NOMO-1 treated with DMSO at 0.1 percent for 48 hours (cell line): ENCODE results near the gene TMEM214.
A peak's percentile ranks its signal among the peaks of the same experiment; 100 is the strongest.
"Not testable (repeated sequence)": the region's sequence is repeated elsewhere in the genome, so short reads cannot be mapped to it uniquely, and the experiment has no call there.

Experiments used
- DNase-seq: peaks from one replicate; lab custom pipeline; 2025; ENCODE audit not compliant: unreplicated experiment; lab: John Stamatoyannopoulos, UW

Gene TMEM214

GRCh38 chr2:27067385-27067784 lies 34.6 kb downstream of the TMEM214 start:
- DNase-seq = no peak

DNA sequence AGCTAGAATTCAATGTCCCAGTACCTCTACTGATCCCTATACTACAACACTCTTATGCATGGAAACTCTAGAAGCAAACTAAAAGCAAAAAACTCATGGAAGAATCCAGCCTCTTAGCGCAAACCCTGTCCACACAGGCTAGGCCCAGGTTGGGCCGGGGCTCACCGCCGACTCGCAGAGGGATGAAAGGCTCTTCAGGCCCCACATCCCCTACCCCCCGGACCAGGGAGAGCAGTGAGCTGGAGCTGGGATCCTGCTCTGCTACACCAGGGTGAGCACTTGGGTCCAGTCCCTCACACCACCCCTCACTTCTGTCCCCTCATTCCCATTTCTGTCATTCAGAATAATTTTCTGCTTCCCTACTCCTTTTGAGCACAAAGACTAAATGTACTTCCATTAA lies 36.7 kb downstream of the TMEM214 start:
- no peak for DNase-seq

- DNase-seq = no peak
Measured at GRCh38 chr2:27069961-27070618, 37.3 kb downstream of the TMEM214 start.

DNA sequence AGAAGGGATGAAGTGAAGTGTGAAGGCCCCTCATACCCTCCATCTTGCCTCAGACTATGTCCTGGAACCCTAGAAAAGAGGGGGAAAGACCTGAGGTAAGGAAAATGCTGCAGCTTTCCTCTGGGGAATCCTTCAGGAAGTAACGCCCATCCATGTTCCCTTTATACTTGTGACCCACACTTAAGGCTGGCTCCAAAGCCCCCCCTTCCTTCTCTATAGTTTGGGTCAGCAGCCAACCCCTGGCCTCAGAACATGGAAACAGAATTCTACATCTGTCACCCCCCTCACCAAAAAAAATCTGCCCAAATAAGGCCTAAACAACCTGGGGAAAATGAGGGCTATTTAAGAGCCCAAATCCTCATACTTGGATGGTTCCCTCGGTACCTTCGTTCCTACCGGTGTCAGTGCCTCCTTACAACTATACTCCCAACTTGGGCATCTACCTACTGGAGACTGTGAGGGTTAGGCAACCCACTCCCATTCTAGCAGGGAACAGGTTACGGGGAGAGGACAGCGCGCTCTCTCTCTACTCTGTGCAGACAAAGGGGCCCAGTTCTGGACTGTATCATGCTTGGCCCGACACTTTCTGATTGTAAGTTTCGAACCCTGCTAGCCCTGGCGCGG lies 38.0 kb downstream of the TMEM214 start:
- no peak for DNase-seq

DNA sequence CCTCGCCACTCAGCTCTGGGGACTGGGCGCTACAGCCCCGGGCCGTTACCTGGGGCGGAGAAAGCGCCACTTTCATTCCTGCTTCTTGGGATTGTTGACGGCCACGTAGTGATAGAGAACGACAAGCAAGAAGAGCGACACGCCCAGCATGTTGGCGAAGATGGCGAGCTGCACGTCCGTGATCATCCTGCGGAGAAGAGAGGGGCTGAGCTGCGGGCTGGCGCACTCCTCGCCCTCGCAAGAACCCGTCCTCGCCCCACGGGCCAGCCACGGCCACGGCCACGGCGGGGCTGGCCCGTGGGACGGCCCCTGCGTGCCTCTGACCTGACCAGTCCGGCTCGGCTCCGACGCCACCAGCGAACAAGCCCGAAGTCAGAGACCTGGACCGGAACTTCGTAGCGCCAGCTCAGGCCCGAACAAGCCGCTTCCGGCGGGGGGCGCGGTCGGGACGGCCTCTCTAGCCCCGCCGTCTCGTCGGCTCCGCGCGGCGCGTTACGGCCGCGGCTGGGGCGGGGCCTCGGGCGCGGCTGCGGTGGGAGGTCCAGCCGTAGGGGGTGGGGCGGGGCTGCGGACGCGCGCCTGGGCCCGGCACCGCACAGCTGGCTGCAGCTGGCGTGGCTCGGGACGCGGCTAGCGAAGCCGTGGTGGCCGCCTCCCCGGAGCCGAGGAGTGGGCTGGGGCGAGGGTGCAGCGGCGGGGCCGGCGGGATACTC lies 38.7 kb downstream of the TMEM214 start, which contains the start of gene OST4:
OST4 (minus strand) TSS at position 378 of the 713 bp plus-strand sequence.
- peak; percentile 86 for DNase-seq

DNA sequence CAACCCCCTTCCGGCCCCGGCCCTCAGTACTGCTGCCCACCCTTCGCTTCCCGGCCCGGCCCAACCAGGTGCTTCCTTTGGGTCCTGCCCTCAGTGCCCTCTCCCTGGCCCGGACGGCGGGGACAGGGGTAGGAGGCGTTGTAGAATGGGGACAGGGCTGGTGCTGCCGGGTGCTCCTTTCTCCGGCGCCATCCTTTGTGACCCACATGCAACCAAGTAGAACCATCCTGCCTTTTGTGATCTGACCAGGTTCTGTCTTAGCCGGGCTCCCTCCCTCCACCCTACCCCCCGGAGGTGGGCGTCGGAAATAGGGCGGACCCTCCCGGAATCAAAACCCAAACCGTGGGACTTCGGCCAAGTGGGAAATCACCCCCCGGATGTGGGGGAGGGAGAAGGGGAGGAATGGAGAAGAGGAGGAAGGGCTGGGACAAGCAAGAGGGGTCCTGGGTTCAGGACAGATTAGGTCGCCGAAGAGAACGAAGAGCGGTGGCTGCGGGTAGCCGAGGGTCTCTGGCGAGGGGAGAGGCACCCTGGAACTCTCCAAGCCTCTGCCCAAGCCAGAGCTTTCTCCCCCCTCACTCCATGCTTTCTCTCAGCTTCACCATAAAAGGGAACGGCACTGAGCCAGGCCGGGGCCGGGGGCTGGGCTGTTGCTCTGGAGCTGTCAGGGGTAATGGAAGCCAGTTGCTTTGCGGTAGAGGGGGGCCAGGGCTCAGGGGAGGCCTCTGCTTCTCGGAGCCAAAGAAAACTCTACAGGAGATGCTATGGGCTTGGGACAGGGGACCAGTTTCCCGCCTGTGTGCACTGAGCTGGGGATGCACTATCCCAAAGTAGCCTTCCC lies 39.4 kb downstream of the TMEM214 start:
- no peak for DNase-seq

DNA sequence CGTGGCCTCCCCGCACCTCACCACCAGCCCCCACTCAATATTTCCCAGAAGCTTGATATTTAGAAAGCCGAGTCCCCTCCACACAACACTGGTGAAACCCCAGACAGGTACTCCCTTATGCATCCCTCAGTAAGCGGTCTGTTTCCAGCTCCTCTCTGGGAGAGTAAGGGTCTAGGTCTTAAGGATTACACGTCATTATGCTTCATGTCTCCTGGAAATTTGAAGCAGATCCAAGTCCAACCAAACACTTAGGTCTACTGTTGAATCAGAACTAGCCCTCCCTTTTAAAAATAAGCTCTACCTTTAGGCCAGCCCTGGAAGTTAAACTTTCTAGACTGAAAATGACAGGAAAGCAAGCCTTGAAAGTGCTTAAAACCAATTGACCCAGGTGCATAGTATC lies 40.2 kb downstream of the TMEM214 start:
- DNase-seq = no peak

DNA sequence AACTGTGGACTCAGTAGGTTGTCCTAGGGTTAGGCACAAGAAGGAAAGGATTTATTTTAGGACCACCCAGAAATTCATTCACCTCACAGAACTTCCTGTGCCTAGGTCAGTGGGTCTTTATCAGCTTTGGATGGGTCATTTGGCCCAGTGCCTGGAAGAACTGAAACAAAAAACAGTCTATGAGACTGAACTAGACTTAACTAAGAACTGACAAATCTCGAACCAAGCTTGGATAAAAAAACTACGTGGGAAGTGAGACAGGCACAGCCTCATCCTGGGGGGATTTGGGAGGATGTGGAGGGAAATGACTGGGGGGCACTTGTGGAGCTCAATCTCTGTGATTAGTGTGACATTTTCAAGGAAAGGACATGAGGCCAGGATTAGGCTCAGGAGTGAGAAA lies 41.0 kb downstream of the TMEM214 start:
- no peak for DNase-seq

DNA sequence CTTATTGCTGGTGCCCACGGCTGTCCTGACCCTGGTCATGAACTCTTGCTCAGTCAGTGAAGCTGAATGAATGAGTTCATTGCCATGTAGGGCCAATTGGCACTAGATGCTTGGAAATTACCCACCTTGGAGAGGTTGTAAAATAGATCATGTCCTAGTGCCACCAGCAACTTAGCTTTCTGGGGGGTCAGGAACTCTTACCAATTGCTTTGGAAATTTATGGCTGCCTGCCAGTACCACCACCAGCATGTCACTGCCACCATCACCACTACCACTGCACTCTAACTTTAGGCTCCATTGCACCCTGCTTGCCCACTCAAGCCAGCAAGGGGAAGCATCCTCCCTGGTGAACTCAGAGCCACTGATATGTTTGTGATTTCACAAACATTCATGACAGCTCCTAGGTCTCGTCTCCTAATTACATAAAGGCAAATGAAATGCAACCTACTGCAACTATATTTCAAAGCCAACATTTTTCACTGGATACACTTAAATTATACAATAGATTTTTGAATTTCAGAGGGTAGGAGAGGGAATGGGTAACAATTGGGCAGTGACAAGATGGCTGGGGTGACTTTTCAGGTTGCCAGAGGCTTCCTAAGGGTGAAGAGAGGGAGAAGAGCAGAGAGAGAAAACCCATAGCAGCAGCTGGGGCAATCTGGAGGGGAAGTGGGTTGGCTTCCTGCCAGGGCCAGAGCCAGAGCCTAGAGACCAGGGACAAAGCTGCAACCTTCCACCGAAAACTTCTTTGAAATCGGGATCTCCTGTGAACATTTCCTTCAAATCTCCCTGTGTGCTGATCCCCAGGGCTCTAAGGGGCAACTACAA lies 42.2 kb downstream of the TMEM214 start:
- peak; percentile 42 for DNase-seq

DNA sequence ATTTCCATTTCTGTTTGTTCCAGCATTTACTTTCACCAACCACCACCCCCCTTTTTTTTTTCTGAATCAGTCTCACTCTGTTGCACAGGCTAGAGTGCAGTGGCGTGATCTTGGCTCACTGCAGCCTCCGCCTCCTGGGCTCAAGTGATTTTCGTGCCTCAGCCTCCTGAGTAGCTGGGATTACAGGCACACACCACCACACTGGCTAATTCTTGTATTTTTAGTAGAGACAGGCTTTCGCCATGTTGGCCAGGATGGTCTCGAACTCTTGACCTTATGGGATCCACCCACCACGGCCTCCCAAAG lies 42.8 kb downstream of the TMEM214 start:
- not testable (repeated sequence) for DNase-seq

GRCh38 chr2:27076323-27076722 lies 43.6 kb downstream of the TMEM214 start:
- no peak for DNase-seq

DNA sequence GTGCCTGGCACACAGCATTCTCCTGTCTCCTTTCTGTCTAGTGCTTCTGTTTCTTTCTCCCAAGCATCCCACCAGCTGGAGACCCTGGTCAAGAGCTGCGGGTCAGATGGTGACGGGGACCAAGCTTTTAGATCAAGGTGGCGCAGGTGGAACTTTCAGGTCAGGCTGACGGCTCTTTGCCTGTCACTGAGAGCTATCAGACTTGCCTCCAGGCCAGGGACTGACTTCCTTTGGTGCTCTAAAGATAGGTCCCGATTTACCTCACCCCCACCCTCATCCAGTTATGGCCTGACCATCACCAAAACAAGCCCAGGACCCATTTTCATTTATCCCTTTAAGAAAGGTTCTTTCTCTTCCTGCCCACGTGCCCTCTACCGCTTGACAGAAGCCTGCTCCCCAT lies 44.5 kb downstream of the TMEM214 start:
- no peak for DNase-seq

DNA sequence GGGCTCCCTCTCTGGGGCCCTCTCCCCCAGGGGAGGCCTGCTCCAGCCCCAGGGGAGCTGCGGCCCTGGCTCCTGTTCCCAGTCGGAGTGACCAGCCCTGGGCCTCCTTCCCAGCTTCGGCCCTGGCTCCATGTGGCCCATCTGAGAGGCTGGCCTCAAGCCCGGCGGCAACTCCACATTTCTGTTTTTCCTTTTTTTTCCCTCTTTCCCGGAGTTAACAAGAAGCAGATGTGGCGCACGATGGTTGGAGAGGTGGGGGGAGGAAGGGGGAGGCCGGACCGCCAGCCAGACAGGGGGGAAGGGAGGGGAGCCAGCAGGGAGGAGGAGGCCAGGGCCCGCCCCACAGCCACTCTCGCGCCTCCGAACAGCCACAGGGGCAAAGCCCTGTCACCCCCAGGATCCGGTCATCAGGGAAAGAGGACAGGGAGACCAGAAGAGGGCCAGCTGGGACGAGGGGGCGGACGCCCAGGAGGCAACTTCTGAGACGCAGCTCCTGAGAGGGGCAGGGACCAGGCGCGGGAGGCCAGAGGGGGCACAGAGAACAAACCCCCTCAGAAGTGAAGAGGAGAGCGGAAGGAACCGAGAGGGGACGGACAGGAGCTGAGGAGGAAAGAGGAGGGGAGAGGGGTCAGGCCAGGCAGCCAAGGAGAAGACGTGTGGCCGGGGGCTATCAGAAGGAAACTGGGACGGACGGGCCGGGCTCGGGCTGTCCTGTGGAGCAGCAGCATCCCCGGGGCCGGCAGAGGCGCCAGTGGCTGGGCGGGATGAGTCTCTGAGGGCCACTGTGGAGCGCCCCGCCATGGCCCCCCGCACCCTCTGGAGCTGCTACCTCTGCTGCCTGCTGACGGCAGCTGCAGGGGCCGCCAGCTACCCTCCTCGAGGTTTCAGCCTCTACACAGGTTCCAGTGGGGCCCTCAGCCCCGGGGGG lies 45.8 kb downstream of the TMEM214 start, which contains the start of gene EMILIN1:
EMILIN1 (plus strand) TSS at position 349 of the 928 bp plus-strand sequence; CDS start at position 800, 451 bp downstream.
- DNase-seq = no peak

- no peak for DNase-seq
Measured at GRCh38 chr2:27079233-27080139, 46.7 kb downstream of the TMEM214 start.

DNA sequence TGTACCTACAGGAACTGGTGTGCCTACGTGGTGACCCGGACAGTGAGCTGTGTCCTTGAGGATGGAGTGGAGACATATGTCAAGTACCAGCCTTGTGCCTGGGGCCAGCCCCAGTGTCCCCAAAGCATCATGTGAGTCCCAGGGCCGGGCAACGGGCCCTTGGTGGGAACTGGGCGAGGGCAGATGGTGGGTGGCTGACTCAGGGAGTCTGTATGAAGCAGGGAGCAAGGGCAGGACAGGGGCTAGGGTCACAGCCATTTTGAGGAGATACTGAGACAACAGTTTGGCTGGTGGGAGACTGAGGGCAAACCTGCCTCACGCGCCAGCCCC lies 47.3 kb downstream of the TMEM214 start:
- no peak for DNase-seq

DNA sequence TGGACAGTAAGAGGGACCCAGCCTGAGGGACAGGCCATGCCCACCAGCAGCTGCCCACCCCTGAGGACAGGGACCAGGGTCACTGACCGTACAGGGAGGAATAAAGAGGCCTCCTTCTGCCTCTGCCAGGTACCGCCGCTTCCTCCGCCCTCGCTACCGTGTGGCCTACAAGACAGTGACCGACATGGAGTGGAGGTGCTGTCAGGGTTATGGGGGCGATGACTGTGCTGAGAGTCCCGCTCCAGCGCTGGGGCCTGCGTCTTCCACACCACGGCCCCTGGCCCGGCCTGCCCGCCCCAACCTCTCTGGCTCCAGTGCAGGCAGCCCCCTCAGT lies 47.8 kb downstream of the TMEM214 start:
- no peak for DNase-seq

DNA sequence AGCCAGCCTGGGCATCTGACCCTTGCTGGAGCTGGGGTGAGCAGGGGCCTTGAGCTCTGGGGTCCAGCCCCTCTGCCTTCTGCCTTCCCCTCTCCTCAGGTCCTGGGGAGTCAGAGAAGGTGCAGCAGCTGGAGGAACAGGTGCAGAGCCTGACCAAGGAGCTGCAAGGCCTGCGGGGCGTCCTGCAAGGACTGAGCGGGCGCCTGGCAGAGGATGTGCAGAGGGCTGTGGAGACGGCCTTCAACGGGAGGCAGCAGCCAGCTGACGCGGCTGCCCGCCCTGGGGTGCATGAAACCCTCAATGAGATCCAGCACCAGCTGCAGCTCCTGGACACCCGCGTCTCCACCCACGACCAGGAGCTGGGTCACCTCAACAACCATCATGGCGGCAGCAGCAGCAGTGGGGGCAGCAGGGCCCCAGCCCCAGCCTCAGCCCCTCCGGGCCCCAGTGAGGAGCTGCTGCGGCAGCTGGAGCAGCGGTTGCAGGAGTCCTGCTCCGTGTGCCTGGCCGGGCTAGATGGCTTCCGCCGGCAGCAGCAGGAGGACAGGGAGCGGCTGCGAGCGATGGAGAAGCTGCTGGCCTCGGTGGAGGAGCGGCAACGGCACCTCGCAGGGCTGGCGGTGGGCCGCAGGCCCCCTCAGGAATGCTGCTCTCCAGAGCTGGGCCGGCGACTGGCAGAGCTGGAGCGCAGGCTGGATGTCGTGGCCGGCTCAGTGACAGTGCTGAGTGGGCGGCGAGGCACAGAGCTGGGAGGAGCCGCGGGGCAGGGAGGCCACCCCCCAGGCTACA lies 49.4 kb downstream of the TMEM214 start:
- DNase-seq = peak; percentile 39
